ENCODE measurements around the gene NFAM1.

NFAM1 gene

GRCh38 chr22:42369250-42370041 is 62.8 kb downstream of the NFAM1 start:
- TF ChIP-seq, protein P1, sequence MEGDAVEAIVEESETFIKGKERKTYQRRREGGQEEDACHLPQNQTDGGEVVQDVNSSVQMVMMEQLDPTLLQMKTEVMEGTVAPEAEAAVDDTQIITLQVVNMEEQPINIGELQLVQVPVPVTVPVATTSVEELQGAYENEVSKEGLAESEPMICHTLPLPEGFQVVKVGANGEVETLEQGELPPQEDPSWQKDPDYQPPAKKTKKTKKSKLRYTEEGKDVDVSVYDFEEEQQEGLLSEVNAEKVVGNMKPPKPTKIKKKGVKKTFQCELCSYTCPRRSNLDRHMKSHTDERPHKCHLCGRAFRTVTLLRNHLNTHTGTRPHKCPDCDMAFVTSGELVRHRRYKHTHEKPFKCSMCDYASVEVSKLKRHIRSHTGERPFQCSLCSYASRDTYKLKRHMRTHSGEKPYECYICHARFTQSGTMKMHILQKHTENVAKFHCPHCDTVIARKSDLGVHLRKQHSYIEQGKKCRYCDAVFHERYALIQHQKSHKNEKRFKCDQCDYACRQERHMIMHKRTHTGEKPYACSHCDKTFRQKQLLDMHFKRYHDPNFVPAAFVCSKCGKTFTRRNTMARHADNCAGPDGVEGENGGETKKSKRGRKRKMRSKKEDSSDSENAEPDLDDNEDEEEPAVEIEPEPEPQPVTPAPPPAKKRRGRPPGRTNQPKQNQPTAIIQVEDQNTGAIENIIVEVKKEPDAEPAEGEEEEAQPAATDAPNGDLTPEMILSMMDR (conservative IDR thresholded peaks at IDR 0.05; ENCODE audit: low read depth, low read length), result no peak
- Histone ChIP-seq H3K4me2 (peak overlapping the region; percentile 88), H3K79me2 (ENCODE audit: insufficient read depth, low read depth) (no peaks in the 10 kb centered on the region), H3K9ac (no peak overlapping the region; the same call in 1 of the 2 replicates), H4K20me1 (ENCODE audit: insufficient read depth) (no peaks in the 10 kb centered on the region), H3K4me1 (ENCODE audit: low read depth, poor library complexity, severe bottlenecking) (peaks cover 6% of the 10 kb centered on the region), H2AFZ (ENCODE audit: low read depth) (peak overlapping the region; percentile 99), H3K4me3 (IDR thresholded peaks at IDR 0.05; ENCODE audit: insufficient read depth, low read depth, low read length) (no peak overlapping the region), H3K36me3 (ENCODE audit: insufficient read depth) (no peaks in the 10 kb centered on the region), H3K27ac (no peak overlapping the region), H3K27me3 (ENCODE audit: insufficient read depth, low read depth) (peaks cover 43% of the 10 kb centered on the region)

DNA sequence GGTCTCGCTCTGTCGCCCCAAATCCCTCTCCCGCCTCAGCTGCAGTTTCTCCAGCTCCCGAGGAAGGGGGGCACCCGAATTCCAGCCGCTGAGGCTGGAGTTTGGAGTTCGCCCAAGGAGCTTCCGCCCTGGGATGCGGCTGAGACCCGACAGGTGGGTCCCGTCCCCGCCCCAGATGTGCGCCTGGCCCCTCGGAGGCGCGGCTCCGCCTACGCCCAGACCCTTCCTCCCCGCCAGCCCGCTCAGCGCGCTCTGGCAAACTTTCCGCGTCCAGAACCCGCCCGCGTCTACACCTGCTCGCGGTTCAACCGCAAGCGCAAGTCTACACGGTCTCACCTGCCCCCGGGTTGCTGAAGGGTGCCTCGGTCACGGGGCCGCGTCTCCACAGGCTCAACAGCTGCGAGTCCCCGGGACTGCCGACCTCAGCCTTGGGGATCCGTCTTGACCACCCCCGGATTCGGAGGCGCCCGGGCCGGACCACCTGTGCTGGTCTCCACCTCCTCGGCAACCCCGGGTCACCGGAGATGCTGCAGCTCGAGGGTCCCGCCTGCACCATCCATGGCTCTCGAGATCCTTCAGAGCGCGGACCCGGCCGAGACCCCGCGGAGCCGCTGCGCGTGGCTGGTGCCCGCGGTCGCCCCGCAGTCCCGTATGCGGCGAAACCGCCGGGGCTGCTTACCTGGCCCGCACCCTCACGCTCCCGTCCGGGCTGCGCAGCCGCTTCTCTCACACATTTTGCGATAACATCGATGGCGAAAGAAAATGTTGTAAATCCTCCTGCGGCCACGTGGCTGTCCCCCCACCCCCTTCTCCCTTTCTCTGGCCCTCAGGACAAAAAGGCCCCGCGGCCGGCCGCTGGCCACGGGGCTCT is 63.6 kb downstream of the NFAM1 start:
- Histone ChIP-seq H3K79me2 (ENCODE audit: insufficient read depth, low read depth) (no peaks in the 10 kb centered on the region), H3K4me1 (ENCODE audit: low read depth, poor library complexity, severe bottlenecking) (peaks cover 6% of the 10 kb centered on the region), H3K36me3 (ENCODE audit: insufficient read depth) (no peaks in the 10 kb centered on the region), H3K27me3 (ENCODE audit: insufficient read depth, low read depth) (peaks cover 51% of the 10 kb centered on the region), H3K4me3 (IDR thresholded peaks at IDR 0.05; ENCODE audit: insufficient read depth, low read depth, low read length) (no peak overlapping the region), H3K9ac (no peak overlapping the region), H3K27ac (no peak overlapping the region), H4K20me1 (ENCODE audit: insufficient read depth) (no peaks in the 10 kb centered on the region), H3K4me2 (peak overlapping the region; percentile 88), H2AFZ (ENCODE audit: low read depth) (peak overlapping the region; percentile 83)
- TF ChIP-seq, protein P1 (conservative IDR thresholded peaks at IDR 0.05; ENCODE audit: low read depth, low read length), result no peak

- Histone ChIP-seq H3K4me2 (no peak overlapping the region), H3K9ac (no peak overlapping the region), H4K20me1 (ENCODE audit: insufficient read depth) (no peaks in the 10 kb centered on the region), H3K36me3 (ENCODE audit: insufficient read depth) (no peaks in the 10 kb centered on the region), H3K79me2 (ENCODE audit: insufficient read depth, low read depth) (no peaks in the 10 kb centered on the region), H2AFZ (ENCODE audit: low read depth) (no peak overlapping the region), H3K4me1 (ENCODE audit: low read depth, poor library complexity, severe bottlenecking) (peaks cover 6% of the 10 kb centered on the region), H3K27me3 (ENCODE audit: insufficient read depth, low read depth) (peaks cover 55% of the 10 kb centered on the region), H3K27ac (no peak overlapping the region), H3K4me3 (IDR thresholded peaks at IDR 0.05; ENCODE audit: insufficient read depth, low read depth, low read length) (no peak overlapping the region)
- TF ChIP-seq, protein P1 (conservative IDR thresholded peaks at IDR 0.05; ENCODE audit: low read depth, low read length), result no peak
Observed at GRCh38 chr22:42367980-42368378, 64.2 kb downstream of the NFAM1 start.

GRCh38 chr22:42366806-42367581 is 65.2 kb downstream of the NFAM1 start:
- Histone ChIP-seq H3K79me2 (ENCODE audit: insufficient read depth, low read depth) (no peaks in the 10 kb centered on the region), H3K9ac (no peak overlapping the region)

More at GRCh38 chr22:42366806-42367581, 65.2 kb downstream of the NFAM1 start:
- no peak overlapping the region for H2AFZ ChIP-seq (ENCODE audit: low read depth)
- peaks cover 62% of the 10 kb centered on the region for H3K27me3 ChIP-seq (ENCODE audit: insufficient read depth, low read depth)
- no peaks in the 10 kb centered on the region for H3K36me3 ChIP-seq (ENCODE audit: insufficient read depth)
- H3K27ac ChIP-seq, result no peak overlapping the region
- TF ChIP-seq, protein P1 (conservative IDR thresholded peaks at IDR 0.05; ENCODE audit: low read depth, low read length), result no peak
- no peak overlapping the region for H3K4me3 ChIP-seq (IDR thresholded peaks at IDR 0.05; ENCODE audit: insufficient read depth, low read depth, low read length)
- no peaks in the 10 kb centered on the region for H4K20me1 ChIP-seq (ENCODE audit: insufficient read depth)
- H3K4me2 ChIP-seq, result no peak overlapping the region
- peaks cover 6% of the 10 kb centered on the region for H3K4me1 ChIP-seq (ENCODE audit: low read depth, poor library complexity, severe bottlenecking)

All from KMS-11 (cell line).